Ureter (tissue), 1 donor: ENCODE measurements around the gene PRMT2. TPM values are rescaled to one million over a fixed set of nuclear protein-coding genes. Genes with fewer than 3 reads are reported as not detected.

Experiments
- DNase-seq: peaks from one replicate; pipeline ENCODE4 v3.0.0-alpha.2; 2020; ENCODE audit warnings: low spot score
- total RNA-seq: library from RNA; stranded (reverse); gene quantifications from one replicate; pipeline ENCODE4 v1.2.4, GENCODE V29; 2023
- donor health status: DM: yes; HTN: yes; CAD: no.

The PRMT2 gene
- total RNA-seq, 1 donor from 2014 or later = 78.1 TPM

DNA sequence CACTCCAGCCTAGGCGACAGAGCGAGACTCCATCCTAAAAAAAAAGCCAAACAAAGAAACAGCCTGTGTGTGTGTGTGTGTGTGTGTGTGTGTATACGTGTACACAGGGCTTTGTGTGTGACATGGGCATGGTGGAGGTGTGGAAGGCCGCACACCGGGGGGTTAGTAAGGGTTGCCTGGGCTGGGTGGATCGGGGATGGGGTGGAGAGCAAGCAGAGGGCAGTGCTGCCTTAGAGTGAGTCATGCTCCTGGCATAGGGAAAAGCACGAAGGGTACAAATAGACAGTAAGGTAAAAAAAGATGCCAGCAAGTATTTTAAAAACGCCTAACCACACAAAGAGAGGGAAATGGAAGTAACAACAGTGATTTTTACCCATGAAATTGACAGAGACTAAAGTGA lies 6.2 kb downstream of the PRMT2 start:
- no peak for DNase-seq

DNA sequence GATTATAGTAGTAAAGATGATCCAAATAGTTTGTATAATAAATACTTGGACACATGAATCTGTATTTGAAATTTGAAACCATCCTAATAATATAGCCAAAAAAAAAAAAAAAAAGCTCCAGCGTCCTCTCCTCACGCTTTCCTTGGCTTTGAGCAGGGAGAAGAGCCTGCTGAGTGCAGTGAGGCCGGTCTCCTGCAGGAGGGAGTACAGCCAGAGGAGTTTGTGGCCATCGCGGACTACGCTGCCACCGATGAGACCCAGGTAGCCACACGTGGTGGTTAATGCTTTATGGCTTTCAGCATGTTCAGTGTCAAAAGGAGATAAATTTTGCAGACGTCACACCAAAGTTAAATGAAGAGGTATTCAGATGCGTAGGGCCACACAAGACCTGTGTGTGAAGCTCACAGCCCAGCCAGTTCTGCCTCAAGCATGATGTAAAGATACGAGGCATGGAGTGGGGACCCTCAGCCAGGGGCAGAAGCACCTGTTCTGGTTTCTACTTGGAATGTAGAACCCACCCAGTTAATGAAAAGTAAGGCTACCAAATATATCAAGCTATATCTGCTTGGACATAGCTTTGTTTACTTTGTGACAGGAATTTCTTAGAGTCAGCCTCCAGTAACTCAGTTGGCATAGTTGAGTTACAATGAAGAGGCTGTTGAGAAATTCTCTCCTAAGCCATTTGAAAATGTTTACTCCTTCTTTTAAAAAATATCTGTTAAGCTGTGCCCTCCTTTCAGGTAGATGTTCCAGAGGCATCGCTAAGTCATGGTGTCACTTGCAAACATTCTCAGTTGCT lies 8.1 kb downstream of the PRMT2 start:
- DNase-seq = no peak

DNA sequence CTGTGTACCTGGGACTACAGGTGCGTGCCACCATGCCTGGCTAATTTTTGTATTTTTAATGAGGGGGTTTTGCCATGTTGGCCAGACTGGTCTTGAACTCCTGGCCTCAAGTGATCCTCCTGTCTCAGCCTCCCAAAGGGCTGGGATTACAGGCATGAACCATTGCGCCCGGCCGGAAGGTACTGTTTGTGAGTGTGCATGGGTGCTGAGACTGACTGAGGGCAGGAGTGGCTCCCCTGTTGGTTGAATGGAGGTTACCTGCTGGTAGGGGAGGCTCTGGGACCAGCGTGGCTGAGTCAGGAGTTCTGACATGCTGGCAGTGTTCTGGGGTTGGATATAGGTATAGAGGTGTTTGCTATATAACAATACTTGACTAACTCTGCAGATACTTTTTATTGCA lies 10.4 kb downstream of the PRMT2 start:
- DNase-seq = no peak

DNA sequence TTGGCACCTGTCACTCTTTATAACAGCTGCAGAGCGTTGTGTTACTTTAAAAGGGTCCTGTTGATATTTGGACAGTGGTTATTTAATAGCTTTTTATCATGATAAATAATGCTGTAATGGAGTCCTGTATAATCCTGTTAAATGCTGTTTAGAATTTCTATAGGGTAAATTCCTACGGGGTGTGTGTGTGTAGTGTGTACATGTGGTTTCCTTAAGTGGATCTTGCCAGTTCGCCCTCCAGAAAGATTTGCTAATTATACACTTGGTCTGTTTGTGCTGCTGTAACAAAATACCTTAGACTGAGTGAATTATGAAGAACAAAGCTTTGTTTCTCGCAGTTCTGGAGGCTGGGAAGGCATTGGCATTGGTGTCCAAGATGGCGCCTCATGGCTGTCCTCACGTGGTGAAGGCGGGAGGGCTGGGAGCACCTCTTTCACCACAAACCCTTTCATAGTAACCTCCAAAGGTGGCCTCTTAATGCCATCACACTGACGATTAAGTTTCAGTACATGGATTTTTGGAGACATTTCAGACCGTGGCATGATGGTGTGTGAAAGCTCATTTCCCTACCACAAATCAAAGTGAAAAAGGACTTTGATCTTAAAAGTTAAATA lies 11.2 kb downstream of the PRMT2 start:
- no peak for DNase-seq

DNA sequence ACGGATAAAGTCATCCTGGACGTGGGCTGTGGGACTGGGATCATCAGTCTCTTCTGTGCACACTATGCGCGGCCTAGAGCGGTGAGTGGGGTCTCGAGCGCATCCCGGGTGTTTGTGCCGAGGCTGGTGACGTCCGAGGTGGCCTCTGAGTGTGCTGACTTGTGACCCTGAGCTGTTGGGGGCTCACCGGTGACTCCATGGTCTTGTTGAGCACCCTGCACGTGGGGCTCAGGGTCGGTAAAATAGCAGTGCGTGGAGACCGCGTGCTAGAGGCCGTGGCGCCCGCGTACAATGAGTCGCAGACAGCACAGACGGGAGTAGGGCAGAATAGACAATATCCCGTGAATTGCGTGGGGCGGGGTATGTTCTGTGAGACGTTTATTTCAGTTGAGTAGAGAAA lies 13.1 kb downstream of the PRMT2 start:
- no peak for DNase-seq

DNA sequence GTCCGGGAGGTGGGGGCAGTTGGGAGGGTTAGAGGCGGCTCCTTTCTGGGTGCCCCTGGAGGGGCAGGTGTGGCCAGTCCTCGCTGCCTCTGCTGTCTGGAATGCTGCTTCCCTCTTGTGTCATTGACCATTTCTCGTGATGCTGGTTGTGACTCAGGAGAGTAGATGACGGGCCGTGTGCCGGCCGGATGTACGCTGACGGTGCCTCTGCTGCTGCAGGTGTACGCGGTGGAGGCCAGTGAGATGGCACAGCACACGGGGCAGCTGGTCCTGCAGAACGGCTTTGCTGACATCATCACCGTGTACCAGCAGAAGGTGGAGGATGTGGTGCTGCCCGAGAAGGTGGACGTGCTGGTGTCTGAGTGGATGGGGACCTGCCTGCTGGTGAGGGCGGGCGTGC lies 13.9 kb downstream of the PRMT2 start:
- no peak for DNase-seq

DNA sequence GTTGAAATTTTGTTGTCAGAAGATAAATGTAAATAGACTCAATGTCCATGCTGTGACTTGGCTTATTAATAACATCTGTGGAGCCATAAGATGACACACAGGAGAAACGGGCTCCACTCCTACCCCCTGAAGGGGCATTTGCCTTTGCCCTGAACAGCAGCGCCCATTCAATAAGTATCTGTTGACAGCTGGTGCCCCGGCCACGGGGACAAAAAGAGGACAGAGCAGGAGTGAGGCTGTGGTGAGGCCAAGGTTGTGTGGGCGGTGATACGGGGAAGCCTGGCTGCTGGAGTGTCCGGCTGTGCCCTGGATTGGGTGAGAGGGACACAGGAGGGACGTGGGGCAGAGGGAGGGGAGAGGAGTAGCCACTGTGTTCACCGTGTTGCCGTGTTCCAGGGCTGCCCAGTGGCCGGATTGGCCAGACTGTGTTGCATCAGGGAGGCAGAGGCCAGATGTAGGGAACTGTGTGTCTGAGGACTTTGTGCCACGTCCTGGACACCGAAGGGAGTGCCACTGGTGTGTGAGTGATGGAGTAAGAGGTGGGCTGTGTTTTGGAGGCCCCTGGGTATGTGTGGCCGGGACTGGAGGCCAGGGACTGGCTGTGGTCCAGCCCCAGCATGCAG lies 15.1 kb downstream of the PRMT2 start:
- DNase-seq = no peak

DNA sequence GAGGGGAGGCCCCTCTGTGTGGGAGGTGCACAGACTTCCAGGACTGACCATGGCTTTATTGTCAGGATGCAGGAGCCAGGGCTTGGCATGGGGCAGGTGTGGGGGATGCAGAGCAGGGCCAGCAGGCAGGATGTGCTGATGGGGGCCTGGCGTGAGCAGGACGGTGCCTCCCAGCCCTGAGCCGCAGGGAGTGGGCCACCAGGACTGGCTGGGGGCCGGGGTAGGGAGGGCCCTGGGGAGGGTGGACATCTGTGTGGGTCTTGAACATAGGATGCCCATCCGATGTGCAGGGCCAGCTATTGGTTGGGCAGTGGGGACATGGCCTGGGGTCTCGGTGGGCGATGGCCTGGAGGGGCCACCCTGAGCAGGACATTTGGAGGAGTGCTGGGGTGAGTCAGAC lies 15.6 kb downstream of the PRMT2 start:
- DNase-seq = no peak

DNA sequence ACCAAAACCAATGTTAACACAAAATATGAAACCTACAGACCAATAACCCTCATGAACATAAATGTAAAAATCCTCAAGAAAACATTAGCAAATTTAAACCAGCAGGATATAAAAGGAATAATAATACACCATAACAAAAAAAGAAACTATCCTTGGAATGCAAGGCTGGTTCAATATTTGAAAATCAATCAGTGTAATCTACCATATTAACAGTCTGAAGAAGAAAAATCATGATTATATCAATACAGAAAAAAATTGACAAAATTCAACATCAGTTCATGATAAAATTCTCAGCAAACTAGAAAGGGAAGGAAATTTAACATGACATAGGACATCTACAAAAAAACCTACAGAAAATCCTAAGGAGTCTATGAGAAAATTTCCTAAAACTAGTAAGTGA lies 19.8 kb downstream of the PRMT2 start:
- no peak for DNase-seq

DNA sequence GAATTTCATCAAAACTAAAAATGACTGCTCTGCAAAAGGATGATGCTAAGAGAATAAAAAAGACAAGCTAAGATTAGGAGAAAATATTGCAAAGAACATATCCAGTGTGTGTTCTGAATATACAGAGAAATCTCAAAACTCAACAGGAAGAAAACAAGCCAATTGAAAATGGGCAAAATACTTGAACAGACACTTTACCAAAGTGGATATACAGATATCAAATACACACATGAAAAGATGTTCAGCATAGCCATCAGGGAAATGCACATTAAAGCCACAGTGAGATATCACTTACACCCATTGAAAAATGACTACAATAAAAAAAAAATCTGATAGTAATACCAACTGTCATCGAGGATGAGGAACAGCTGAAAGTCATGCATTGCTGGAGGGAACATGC lies 21.3 kb downstream of the PRMT2 start:
- no peak for DNase-seq

DNA sequence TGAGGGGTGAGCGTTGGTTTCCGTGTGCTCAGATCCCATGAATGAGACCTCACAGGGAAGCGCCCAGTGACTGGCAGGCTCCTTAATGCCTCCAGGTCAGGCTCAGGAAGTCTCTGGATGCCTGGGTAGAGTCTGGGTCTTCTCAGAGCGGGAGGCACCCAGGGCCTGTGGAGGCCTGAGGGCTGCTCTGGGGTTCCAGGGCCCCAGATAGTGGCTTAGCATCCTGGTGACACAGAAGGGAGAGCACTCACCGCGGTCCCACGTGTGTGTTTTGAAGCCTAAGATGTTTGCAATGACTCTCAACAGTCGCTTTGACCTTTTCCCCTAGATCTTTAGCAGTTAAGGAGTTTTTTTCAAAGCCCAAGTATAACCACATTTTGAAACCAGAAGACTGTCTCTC lies 25.0 kb downstream of the PRMT2 start:
- no peak for DNase-seq

DNA sequence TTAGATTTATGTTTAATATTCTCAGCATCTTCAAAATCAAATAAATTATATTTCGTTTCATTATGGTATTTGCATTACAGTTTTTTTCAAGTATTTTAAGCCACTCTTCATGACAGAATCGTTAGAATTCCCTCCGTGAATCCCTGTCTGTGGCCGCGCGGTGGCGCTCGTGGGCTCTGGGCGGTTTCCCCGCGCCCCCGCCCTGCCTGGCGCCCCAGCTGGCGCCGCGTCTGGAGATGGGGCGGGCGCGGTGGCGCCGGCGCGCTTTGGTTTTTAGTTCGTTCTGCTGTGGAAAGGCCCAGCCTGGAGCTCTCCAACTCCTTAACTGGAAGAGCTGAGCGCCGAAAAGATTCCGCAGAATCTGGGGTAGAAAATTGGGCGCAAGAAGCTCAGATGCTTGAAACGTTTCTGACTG lies 25.7 kb downstream of the PRMT2 start:
- DNase-seq = no peak

DNA sequence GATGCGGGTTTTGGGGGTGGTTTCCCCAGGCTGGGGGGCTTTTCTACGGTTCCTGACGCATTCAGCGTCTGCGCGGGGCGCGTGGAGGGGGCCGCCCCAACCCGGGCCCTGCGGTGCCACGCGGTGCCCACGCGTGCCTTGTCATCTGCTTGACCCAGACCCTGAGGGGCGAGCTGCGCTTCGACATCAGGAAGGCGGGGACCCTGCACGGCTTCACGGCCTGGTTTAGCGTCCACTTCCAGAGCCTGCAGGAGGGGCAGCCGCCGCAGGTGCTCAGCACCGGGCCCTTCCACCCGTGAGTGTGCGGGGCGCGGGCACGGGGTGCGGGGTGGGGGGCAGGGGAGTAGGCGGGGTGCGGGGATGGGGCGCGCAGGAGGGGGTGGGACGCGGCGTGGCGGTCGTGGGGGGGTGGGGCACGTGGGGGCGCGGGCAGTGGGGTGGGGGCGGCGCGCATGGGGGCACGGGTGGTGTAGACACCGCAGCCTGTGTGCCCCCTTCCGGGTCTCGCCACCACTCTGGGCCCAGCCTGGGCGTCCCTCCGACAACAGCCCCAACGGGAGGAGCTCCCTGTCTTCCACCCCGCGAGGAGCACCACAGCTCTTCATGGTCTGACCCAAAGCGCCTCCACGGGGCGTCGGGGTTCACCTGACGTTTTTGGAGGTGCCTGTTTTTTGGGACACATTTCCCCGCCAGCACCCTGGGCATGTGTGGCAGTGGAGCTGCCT lies 26.3 kb downstream of the PRMT2 start:
- no peak for DNase-seq

DNA sequence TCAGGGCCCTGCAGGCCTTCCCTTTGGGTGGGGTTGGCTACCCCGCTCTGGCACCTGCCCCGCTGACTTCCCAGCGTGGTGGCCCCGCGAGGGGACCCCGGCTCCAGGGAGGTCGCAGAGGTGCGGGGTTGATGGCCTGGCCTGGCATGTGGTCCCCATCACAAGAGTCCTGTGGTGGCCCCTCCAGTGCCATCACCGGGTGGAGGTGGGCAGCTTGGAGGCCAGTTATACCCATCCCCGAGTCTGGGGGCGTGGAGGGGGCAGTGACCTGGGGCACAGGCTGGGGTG lies 26.8 kb downstream of the PRMT2 start:
- DNase-seq = no peak

DNA sequence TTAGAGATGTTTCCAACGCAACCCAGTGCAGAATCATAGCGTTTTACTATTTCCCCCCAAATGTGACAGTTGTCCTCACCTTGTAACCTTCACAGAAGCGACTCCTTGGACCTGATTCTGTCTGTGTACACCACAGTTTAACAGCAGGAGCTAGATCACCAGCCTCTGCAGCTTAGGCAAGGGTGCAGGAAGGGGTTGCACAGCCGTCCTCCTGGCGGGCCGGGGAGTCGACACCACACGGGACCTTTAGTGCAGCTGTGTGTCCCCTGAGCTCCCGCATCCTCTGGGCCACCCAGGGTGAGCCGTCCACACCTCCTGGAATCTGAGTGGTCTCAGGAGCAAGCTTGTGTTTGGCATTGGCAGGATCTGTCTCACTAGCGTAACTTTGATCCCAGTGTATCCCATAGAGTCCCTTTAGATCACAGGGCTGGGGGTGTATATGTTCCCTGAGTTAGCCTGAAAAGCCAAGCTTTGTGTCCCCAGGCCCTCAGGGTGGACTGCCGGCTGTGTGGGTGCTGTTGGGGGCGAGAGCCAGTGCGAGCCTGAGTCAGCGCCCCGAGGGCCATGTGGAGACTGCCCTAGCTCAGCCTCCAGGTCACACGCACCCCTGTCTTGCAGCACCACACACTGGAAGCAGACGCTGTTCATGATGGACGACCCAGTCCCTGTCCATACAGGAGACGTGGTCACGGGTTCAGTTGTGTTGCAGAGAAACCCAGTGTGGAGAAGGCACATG lies 27.5 kb downstream of the PRMT2 start:
- no peak for DNase-seq

DNA sequence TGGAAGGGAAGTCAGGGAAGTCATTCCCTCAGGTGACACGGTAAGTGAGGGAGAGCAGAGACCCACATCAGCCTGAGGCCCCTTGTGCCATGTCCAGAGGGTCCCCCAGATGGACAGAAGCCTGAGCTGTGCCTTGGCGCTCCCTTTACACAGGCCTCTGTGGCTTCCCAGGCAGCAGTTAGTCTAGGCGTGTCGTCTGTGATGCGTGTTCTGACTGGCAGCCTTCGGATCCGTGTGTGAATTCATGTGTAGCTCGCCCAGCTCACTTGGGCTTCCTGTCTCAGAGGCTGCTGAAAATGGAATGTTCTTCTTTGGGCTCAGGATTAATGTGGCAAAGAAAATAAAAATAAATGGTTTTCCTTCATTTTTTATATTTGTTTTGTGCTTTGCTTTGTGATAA lies 28.3 kb downstream of the PRMT2 start:
- no peak for DNase-seq

DNA sequence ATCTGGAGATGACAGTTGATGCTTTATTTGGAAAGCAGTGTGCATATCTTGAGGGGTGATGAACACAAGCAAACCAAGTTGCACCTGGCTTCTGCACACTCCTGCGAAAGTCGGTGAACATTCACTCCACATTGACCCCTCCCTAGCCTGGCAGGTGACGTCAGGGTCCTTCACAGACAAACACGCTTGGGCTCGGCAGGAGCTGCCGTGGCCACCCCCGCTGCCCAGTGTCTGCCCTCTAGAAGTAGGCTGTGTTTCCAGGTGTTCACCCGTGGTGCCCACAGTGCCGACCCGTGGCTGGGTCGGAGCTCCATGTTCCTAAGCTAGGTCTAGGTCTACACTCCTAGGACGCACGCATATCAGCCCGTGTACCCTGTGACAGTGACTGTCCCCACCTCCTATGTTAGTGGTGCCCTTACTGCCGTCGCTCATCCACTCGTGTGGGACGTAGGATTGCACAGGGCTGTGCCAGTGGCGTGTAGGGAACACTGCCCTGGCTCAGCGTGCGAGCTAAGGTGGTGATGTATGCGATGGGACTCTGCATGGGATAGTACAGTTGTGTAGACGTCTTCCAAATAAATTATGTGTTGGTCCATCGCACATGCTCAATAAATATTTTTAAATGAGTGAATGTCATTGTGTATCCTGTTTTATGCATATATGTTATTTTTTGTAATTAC lies 29.0 kb downstream of the PRMT2 start:
- DNase-seq = no peak

DNA sequence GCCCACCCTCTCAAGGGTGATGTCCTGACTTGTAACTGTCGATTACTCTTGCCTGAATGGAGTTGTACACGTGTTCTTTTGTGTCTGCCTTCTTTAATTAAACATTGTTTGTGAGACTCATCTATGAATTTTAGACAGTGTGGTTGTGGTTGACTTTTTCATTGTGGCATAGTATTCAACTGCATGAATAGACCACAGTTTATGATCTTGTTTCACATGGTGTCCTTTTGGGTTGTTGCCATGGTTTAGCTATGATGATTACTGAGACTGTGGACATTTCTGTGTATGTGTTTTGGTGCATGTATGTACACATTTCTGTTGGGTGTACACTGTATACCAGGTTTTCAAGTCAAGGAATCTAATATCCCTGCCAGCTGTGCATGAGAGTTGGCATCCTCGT lies 30.1 kb downstream of the PRMT2 start:
- DNase-seq = no peak

DNA sequence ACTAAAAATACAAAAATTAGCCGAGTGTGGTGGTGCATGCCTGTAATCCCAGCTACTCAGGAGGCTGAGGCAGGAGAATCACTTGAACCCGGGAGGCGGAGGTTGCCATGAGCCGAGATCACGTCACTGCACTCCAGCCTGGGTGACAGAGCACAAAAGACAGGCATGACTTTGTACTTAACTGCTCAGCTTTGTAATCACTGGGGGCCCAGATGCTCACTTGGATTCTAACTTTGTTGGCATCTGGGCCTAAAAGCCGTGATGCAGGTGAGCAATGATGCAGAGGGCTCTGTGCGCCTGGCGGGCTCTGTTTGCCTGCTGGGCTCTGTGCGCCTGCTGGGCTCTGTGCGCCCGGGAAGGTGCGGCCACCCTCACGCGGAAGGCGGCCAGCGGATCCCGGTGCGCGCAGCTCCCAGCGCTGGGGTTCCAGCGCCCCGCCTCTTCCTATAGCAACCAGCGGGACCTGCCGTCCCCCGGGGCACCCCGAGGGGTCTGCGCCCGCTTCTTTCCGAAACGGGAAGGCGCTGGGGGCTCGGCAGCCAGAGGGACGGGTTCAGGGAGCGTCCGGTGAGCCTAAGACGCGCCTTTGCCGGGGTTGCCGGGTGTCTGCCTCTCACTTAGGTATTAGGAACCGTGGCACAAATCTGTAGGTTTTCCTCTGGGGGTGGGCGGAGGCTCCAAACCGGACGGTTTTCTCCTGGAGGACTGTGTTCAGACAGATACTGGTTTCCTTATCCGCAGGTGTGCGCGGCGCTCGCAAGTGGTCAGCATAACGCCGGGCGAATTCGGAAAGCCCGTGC lies 31.7 kb downstream of the PRMT2 start:
- no peak for DNase-seq

DNA sequence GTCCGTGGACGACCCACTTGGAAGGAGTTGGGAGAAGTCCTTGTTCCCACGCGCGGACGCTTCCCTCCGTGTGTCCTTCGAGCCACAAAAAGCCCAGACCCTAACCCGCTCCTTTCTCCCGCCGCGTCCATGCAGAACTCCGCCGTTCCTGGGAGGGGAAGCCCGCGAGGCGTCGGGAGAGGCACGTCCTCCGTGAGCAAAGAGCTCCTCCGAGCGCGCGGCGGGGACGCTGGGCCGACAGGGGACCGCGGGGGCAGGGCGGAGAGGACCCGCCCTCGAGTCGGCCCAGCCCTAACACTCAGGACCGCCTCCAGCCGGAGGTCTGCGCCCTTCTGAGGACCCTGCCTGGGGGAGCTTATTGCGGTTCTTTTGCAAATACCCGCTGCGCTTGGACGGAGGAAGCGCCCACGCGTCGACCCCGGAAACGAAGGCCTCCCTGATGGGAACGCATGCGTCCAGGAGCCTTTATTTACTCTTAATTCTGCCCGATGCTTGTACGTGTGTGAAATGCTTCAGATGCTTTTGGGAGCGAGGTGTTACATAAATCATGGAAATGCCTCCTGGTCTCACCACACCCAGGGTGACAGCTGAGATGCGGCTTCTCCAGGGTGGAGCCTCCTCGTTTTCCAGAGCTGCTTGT lies 32.4 kb downstream of the PRMT2 start:
- no peak for DNase-seq
